HG02852 (cell line): Measurements from ENCODE around the gene KLF18.
"Not testable (repeated sequence)": the region's sequence is repeated elsewhere in the genome, so short reads cannot be mapped to it uniquely, and the experiment has no call there.

Experiments
- ATAC-seq: cut with Tn5 transposase; IDR thresholded peaks from one replicate; pipeline ENCODE4 v1.9.1; 2021; ENCODE audit warnings: mild to moderate bottlenecking, moderate library complexity; ENCODE audit not compliant: unreplicated experiment

KLF18 gene

GRCh38 chr1:44120398-44120949 lies 21.0 kb downstream of the KLF18 start:
- no peak for ATAC-seq

- no peak for ATAC-seq
These were observed 21.9 kb downstream of the KLF18 start for GRCh38 chr1:44119525-44119924.

GRCh38 chr1:44118682-44119081 lies 22.7 kb downstream of the KLF18 start, which contains the start of gene KLF17:
Gene KLF17 (plus strand): TSS chr1:44118821. CDS start chr1:44118908, 87 bp downstream.
- no peak for ATAC-seq

- not testable (repeated sequence) for ATAC-seq
These were observed 24.2 kb downstream of the KLF18 start for GRCh38 chr1:44117272-44117671.

GRCh38 chr1:44114098-44114497 lies 27.3 kb downstream of the KLF18 start:
- ATAC-seq, result no peak

- ATAC-seq, result no peak
These were observed 28.3 kb downstream of the KLF18 start for GRCh38 chr1:44113095-44113609.

- no peak for ATAC-seq
These were observed 28.9 kb downstream of the KLF18 start for GRCh38 chr1:44112486-44112885.

GRCh38 chr1:44111861-44112260 lies 29.6 kb downstream of the KLF18 start:
- no peak for ATAC-seq

- ATAC-seq, result no peak
These were observed 30.5 kb downstream of the KLF18 start for GRCh38 chr1:44110916-44111315.

- no peak for ATAC-seq
These were observed 32.5 kb downstream of the KLF18 start for GRCh38 chr1:44108971-44109370.

GRCh38 chr1:44108241-44108640 lies 33.2 kb downstream of the KLF18 start:
- ATAC-seq, result no peak

- no peak for ATAC-seq
These were observed 35.6 kb downstream of the KLF18 start for GRCh38 chr1:44105810-44106209.

- no peak for ATAC-seq
These were observed 37.9 kb downstream of the KLF18 start for GRCh38 chr1:44103270-44104131.

- no peak for ATAC-seq
These were observed 40.1 kb downstream of the KLF18 start for GRCh38 chr1:44101328-44101727.

GRCh38 chr1:44100183-44100868 lies 41.1 kb downstream of the KLF18 start:
- no peak for ATAC-seq

- ATAC-seq, result no peak
These were observed 47.4 kb downstream of the KLF18 start for GRCh38 chr1:44094047-44094446.

- no peak for ATAC-seq
These were observed 50.8 kb downstream of the KLF18 start for GRCh38 chr1:44090429-44091252.

- ATAC-seq, result no peak
These were observed 51.9 kb downstream of the KLF18 start for GRCh38 chr1:44089371-44090048.
